OCI-LY7 (cell line): ENCODE results near the gene KIAA1755. TPM values are rescaled to one million over a fixed set of nuclear protein-coding genes. Genes with fewer than 3 reads are reported as not detected.

ENCODE experiments used
- BruUV-seq: library from RNA; stranded (reverse); fragments of 400-500 nt; replicated peaks from 2 replicates; lab custom pipeline; 2021; lab: Mats Ljungman, UMichigan
- CTCF ChIA-PET: fragments of 300-600 bp; sonication (Branson Sonifier 250); formaldehyde crosslinking; loops from one replicate; lab custom pipeline; 2022; ENCODE audit warnings: antibody characterized with exemption; ENCODE audit not compliant: unreplicated experiment; lab: Charles Lee
- POLR2A ChIA-PET: fragments of 300-600 bp; sonication (Branson Sonifier 250); formaldehyde crosslinking; loops from one replicate; lab custom pipeline; 2022; ENCODE audit warnings: antibody characterized with exemption; lab: Charles Lee
- DNase-seq: peaks from one replicate; pipeline ENCODE4 v3.0.0-alpha.2; 2015; ENCODE audit warnings: low spot score
- H2AFZ ChIP-seq: fragments of 200-600 bp; sonication (generic), shearing (Covaris generic); 2 replicates; pipeline ENCODE4 v1.6.1; 2014; ENCODE audit warnings: mild to moderate bottlenecking, antibody characterized with exemption, low read length, moderate library complexity
- H3K27ac ChIP-seq: fragments of 200-600 bp; sonication (generic); 2 replicates; pipeline ENCODE4 v1.5.1; 2014; ENCODE audit warnings: mixed run types, low read depth, mild to moderate bottlenecking, moderate library complexity, low read length, inconsistent platforms; ENCODE audit not compliant: poor library complexity, severe bottlenecking
- H3K36me3 ChIP-seq: fragments of 200-600 bp; sonication (generic); 2 replicates; pipeline ENCODE4 v1.6.1; 2014; ENCODE audit warnings: mild to moderate bottlenecking, antibody characterized with exemption, low read length, moderate library complexity, mixed read lengths; ENCODE audit not compliant: insufficient read depth
- H3K4me1 ChIP-seq: fragments of 200-600 bp; sonication (generic); 2 replicates; pipeline ENCODE4 v1.5.1; 2014; ENCODE audit warnings: mild to moderate bottlenecking, low read length; ENCODE audit not compliant: insufficient read depth, poor library complexity, severe bottlenecking
- H3K4me2 ChIP-seq: fragments of 200-600 bp; sonication (generic); 2 replicates; pipeline ENCODE4 v1.6.1; 2014; ENCODE audit warnings: mild to moderate bottlenecking, low read length
- H3K4me3 ChIP-seq: fragments of 200-600 bp; sonication (generic); 2 replicates; pipeline ENCODE4 v1.5.1; 2014; ENCODE audit warnings: mild to moderate bottlenecking, low read depth, low read length; ENCODE audit not compliant: poor library complexity, severe bottlenecking
- H3K79me2 ChIP-seq: fragments of 200-600 bp; sonication (generic); 2 replicates; pipeline ENCODE4 v1.6.1; 2016; ENCODE audit warnings: low read depth, mild to moderate bottlenecking, low read length, moderate library complexity, mixed read lengths; ENCODE audit not compliant: insufficient read depth
- H3K9me2 ChIP-seq: fragments of 200-600 bp; sonication (generic); 2 replicates; pipeline ENCODE4 v1.6.1; 2016; ENCODE audit warnings: mild to moderate bottlenecking, low read length, mixed read lengths; ENCODE audit not compliant: insufficient read depth
- H3K9me3 ChIP-seq: fragments of 200-600 bp; sonication (generic); 2 replicates; pipeline ENCODE4 v1.6.1; 2014; ENCODE audit warnings: mild to moderate bottlenecking, mixed run types, low read length, mixed read lengths
- H4K20me1 ChIP-seq: fragments of 200-600 bp; sonication (generic); 2 replicates; pipeline ENCODE4 v1.6.1; 2014; ENCODE audit warnings: mild to moderate bottlenecking, antibody characterized with exemption, low read length, moderate library complexity, mixed read lengths; ENCODE audit not compliant: insufficient read depth
- CTCF ChIP-seq: fragments of 200-600 bp; sonication (generic); conservative IDR thresholded peaks from 2 replicates; pipeline ENCODE4 v1.5.1; 2014; ENCODE audit warnings: mild to moderate bottlenecking, antibody characterized with exemption, low read length, moderate library complexity, mixed read lengths
- EZH2phosphoT487 ChIP-seq: fragments of 200-600 bp; sonication (generic); IDR thresholded peaks from 2 replicates; pipeline ENCODE4 v1.6.1; 2018; ENCODE audit warnings: low read depth, borderline replicate concordance, mild to moderate bottlenecking, mixed run types, antibody characterized with exemption, low read length, moderate library complexity, mixed read lengths
- intact Hi-C: fragments of 100-400 bp; cut with micrococcal nuclease; formaldehyde crosslinking; loops from one replicate; pipeline ENCODE4 v1.10.0; 2022; ENCODE audit not compliant: unreplicated experiment
- total RNA-seq, 2 experiments: library from RNA; depleted of rRNA in 1 of 2; stranded (reverse); fragments of >200 nt in 1 of 2; shearing (Covaris generic) in 1 of 2; gene quantifications; 2 replicates each; pipeline ENCODE4 v1.2.3, GENCODE V29; 2014 to 2022

Gene KIAA1755
- total RNA-seq, 2 experiments from 2014 or later: not detected

DNA sequence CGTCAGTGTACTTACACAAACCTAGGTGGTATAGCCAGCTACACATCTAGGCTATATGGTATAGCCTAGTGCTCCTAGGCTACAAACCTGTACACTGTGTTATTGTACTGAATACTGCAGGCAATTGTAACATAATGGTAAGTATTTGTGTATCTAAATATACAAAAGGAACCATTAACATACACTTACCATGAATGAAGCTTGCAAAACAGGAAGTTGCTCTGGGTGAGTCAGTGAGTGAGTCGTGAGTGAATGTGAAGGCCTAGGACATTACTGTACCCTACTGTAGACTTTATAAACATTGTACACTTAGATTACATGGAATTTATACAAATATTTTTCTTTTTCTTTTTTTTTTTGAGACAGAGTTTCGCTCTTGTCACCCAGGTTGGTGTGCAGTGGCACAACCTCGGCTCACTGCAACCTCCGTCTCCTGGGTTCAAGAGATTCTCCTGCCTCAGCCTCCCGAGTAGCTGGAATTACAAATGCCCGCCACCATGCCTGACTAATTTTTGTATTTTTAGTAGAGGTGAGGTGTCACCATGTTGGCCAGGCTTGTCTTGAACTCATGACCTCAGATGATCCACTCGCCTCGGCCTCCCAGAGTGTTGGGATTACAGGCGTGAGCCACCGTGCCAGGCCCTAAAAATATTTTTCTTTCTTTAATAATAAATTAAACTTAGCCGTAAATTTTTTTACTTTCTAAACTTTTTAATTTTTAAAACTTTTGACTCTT, 15.4 kb upstream of the KIAA1755 start:
- Histone ChIP-seq H3K4me1 (no peaks in the 10 kb centered on the region), H2AFZ (no peak overlapping the region), H3K4me2 (no peak overlapping the region), H4K20me1 (no peaks in the 10 kb centered on the region), H3K9me2 (no peaks in the 10 kb centered on the region), H3K27ac (no peak overlapping the region), H3K79me2 (no peaks in the 10 kb centered on the region), H3K4me3 (no peak overlapping the region), H3K36me3 (no peaks in the 10 kb centered on the region), H3K9me3 (no peaks in the 10 kb centered on the region)
- BruUV-seq: no TSS peak
- ChIA-PET POLR2A (interaction anchor here (0.6 kb wide), 1 partner anchor 77 kb away, joined by 5 read pairs; no protein-coding TSS in a partner anchor), CTCF (no interaction called here)
- TF ChIP-seq EZH2phosphoT487 (no peak), CTCF (no peak)
- DNase-seq: no peak
- intact Hi-C loops: no loop called here

GRCh38 chr20:38272961-38273360, 12.4 kb upstream of the KIAA1755 start:
- CTCF ChIA-PET: no interaction called here
- no peak overlapping the region for H3K4me2 ChIP-seq
- intact Hi-C loops: no loop called here

More at GRCh38 chr20:38272961-38273360, 12.4 kb upstream of the KIAA1755 start:
- H2AFZ ChIP-seq: no peak overlapping the region
- no peak for DNase-seq
- no peak overlapping the region for H3K4me3 ChIP-seq
- H3K4me1 ChIP-seq: no peaks in the 10 kb centered on the region
- no peaks in the 10 kb centered on the region for H4K20me1 ChIP-seq
- no TSS peak for BruUV-seq
- no peaks in the 10 kb centered on the region for H3K36me3 ChIP-seq
- H3K9me2 ChIP-seq: no peaks in the 10 kb centered on the region
- no peaks in the 10 kb centered on the region for H3K9me3 ChIP-seq
- TF ChIP-seq EZH2phosphoT487 (no peak), CTCF (no peak)
- no peak overlapping the region for H3K27ac ChIP-seq
- no peaks in the 10 kb centered on the region for H3K79me2 ChIP-seq
- POLR2A ChIA-PET: no interaction called here
